NCI-H446 (cell line): Measurements from ENCODE around the gene CACNA1A.
"Not testable (repeated sequence)": the region's sequence is repeated elsewhere in the genome, so short reads cannot be mapped to it uniquely, and the experiment has no call there.

Source experiments
- DNase-seq, 2 experiments: peaks; one replicate each; lab custom pipeline; 2025; lab: John Stamatoyannopoulos, UW

The CACNA1A gene

DNA sequence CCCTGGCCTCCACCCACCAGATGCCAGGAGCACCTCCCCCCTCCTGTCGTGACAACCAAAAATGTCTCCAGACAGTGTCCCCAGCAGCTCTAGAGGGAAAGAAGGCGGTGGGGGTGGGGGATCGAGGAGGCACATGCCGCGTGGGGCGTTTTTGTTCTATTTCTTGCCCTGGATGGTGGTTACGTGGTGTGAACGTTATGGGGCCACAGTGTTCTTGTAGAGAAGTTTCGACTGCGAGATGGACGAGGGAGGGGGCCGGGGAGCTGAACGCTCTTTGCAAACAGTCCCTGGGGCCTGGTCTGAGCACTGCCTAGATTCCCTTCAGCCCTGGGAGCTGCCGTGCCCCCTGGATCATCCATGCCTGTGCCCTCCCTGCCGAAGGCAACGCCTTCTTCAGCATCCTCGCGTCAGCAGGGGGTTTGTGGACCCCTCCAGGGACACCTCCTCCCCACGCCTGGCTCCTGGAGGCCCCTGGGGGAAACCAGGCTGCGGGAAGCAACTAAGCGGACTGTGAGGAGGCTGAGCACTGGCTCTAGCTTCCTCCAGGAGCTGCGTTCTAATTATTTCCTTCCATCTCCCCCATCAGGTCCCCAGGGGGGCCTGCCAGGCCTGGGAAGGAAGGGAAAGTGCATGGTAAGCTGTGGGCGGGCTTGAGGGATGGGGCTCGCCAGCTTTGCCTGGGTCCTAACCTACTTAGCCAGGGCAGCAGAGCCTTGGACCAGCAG lies 224.6 kb downstream of the CACNA1A start:
- no peak for DNase-seq

DNA sequence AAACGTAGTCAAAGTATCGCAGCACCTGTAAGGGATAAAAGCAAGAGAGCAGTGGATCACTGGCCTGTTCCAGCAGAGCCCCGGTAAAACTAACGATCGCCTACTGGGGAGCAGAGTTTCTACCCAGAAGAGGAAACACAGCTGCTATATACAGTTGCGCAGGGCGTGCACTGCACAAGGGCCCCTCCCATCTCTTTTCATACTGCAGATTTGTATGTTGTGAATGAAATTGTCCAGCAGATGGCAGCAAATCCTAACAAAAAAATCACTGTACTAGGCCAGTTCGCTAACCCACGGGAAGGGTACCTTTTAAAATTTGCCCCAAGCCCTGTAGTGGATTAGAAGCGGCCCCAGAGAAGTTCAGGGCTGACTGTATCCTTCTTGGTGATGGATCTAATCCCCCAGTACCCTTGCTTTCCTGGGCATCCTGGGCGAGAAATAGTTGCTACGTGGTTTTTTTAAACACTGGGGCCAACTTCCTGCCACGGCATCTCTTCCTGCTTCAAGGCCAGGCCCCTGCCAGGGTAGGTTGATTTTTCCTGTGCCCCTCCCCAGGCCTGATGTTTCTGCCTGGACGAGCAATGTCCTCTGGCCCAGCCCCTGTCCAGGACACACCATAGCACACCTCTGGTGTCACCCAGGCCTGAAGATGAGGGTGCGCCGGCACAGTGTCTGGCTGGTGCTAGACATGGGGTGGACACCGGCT lies 229.0 kb downstream of the CACNA1A start:
- peak; percentile 53 to 83 for DNase-seq

DNA sequence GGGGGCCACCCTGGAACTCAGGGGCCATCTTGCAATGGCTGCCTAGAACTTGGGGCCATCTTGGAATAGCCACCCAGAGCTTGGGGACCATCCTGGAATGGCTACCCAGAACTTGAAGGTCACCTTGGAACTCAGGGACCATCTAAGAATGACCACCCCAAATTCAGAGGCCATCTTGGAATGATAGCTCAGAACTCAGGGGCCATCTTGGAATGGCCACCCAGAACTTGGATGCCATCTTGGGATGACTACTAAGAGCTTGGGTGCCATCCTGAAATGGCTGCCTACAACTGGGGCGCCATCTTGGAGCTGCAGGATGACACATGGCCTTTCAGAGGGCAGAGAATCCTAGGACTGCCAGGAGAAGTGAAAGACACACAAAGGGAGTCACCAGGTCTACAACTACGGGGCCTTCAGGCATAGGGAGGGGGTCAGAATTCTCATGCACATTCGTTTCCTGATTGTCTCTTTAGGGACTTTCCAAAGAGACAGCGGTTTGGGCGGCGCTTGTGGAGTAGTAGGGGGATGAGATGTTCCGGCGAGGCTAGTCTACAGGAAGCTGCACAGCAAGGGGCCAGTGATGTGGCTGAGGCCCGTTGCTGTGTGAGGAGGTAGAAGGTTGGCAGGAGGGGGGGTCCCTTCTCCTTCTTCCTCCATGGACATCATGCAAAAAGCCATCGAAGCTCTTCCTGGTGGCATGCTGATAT lies 231.1 kb downstream of the CACNA1A start:
- no peak for DNase-seq

DNA sequence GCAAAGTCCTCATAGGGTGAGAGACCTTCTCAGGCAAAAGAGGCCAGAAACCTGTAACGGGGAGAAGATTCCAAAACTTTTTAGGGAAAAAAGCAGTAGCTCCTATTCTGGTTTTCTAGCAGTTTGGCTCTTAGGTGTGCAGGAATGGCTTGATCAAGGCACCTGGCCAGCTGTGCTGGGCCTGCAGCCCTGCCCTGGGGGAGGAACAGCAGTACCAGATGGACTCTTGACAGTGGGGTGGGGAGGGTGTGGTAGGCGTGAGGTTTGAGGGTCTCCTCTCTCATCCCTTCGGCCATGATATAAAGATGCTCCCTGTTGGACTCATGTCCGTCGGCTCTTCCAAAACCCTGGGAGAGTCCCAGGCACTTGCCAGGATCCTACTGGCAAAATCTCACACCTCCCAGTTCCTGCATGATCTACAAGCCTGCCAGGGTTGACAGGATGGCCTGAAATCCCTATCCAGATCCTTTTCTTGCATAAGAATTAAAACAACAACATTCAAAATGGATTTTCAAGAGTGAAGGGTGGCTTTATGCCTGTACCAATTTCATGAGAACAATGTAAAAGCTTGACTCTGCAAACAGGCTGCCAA lies 235.7 kb downstream of the CACNA1A start:
- no peak for DNase-seq

DNA sequence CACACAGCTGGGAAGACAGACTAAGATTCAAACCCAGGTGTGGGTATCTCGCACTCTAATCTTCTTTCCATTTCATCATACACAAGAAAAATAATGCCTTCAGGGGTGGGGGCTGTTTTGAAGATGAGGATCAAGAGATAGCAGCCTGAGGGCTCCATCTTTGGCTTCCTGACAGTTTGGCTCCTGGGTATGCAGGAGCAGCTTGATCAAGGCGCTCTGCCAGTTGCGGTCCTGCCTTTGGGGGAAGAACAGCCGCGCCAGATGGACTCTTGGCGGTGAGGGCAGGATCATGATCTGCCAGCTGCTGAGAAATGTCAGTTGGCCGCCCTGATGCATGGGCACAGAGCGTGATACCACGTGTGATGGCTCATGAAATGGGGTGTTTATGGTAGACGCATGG lies 236.9 kb downstream of the CACNA1A start:
- peak in 1 of 2 experiments; percentile 72 for DNase-seq

DNA sequence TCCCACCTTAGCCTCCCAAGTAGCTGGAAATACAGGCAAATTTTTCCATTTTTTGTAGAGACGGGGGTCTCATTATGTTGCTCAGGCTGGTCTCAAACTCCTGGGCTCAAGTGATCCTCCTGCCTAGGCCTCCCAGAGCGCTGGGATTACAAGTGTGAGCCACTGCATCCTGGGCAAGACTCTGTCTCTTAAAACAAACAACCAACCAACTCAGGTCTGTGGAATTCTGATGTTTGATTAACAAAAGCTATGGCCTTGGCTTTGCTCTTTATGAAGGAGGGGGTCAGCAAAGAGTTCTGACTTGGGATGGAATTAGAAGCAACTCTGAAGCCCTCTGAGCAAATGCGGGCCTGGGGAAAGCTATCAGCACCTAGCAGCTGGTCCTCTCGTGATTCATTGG lies 238.4 kb downstream of the CACNA1A start:
- DNase-seq: no peak

DNA sequence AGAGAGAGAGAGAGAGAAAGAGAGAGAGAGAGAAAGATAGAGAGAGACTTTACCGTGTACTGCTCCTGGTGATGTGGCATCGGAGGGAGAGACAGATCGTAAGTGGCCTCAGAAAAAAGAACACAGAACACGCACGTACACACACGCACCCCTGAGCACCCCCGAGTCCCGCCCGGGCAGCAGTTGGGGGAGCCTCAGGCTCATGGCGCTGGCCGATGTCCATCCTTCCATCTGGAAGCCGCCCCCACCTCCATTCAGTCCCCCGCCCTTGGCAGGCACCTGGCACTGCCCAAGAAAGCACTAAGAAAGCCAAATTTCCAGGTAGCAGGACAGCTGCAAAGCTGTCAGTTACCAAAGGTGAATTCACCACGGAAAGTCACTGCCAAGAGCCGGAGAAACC lies 239.1 kb downstream of the CACNA1A start:
- DNase-seq: no peak

DNA sequence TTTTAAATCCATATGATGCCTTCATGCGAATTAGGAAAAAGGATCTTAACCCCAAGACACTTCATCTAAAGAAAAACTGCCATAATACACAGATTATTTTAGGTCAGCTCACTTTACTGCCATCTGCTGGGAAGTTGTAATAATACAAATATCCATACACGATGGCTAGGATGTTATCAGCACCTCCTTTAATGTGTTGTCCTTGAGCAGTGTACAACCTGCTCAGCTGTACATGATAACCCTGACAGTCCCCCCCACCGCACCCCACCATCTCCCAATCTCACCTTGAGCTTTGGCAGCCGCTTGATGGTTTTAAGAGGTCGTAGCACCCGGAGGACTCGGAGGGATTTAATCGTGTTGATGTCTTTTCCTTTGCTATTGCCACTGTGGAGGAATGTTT lies 243.8 kb downstream of the CACNA1A start:
- DNase-seq: peak; percentile 14 to 72

DNA sequence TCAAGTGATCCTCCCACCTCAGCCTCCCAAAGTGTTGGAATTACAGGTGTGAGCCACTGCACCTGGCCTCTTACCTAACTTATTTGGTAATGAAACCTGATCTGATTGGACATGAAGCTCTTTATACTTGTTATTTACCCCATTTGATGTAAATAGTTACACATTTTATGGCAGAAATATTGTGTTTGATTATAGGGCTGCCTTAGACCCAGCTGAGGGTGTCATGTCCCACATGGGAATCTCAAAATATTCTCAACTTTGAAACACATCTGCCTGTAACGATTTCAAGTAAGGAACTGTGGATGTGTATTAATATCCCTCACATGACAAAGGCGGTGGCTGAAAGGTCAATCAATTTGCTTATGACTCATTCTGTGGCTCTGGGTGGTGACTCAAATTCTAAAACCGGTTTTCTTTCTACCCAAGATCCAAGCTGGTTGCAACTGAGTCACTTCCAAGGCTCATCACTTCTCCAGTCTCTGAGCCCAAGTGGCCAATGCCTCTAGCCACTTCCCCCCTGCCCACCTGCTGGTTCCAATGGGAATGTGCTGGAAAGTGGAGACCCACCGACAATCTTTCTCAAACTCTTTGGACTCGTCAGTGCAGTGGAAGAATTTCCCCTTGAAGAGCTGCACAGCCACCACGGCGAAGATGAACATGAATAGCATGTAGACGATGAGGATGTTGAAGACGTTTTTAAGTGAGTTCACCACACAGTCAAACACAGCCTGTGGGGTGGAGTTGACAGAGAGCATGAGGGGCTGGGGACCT lies 245.2 kb downstream of the CACNA1A start:
- DNase-seq: no peak

DNA sequence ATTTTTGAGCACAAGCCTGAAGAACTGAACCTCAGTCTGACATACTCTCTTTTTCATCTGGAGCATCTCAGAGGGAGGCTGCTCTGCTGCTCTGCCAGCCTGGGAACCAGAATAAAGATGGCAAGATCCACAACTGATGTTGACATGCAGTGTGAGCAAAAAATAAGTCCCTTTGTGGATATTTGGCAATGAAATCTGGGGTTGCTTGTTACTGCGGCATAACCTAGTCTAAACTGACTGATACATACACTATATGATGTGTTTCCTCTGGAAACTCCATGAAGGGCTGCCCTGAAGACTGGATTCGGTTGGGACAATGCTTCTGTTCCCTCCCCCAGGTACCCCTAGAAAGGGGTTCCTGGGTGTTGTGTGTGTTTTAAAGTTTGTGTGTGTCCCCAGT lies 249.4 kb downstream of the CACNA1A start:
- DNase-seq: no peak

DNA sequence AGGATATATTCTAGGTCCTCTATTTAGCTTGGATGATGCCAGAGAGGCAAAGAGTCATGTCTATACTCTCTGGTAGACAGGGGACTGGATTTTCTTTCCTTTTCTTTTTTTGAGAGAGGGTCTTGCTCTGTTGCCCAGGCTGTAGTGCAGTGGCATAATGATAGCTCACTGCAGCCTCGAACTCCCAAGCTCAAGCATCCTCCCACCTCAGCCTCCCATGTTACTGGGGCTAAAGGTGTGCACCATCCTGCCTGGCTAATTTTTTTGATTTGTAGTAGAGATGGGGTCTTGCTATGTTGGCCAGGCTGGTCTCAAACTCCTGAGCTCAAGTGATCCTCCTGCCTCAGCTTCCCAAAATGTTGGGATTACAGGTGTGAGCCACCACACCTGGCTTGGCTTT lies 249.9 kb downstream of the CACNA1A start:
- DNase-seq: not testable (repeated sequence)

DNA sequence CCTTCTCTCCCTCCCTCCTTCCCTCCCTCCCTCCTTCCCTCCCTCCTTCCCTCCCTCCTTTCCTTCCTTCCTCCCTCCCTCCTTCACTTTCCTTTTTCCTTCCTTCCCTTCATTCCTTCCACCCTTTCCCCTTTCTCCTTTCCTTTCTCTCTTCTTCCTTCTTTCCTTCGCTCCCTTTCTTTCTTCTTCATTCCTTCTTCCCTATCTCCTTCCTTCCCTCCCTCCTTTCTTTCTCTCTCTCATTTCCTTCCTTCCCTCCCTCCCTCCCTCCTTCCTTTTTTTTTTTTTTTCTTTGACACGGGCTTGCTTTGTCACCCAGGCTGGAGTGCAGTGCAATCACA lies 250.6 kb downstream of the CACNA1A start:
- no peak for DNase-seq

DNA sequence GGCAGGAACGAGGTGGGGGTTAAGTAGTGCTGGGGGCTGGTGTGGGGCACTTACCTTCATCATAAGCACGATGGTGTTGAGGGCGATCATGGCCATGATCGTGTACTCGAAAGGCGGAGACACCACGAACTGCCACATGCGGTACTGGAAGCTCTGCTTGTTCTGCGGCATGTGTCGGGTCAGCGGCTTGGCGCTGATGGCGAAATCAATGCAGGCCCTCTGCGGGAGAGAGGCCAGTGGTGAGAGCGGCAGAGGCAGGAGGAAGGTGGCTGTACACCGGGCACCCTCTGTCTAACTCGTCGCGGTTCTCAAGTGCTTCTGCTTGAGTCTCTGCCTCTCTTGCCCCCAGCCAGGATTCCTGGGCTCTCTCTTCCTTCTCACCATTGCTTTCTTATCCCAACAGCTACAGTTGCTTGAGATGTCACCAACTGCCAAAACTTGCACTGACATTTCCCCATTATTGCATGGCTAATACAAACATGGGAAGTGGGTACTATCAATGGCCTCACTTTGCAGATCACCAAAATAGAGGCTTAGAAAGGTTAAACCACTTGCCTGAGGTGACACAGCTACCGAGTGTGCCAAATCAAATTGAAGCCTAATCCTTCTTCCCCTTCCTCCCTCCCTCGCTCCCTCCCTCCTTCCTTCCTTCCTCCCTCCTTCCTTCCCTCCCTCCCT lies 251.1 kb downstream of the CACNA1A start:
- no peak for DNase-seq

DNA sequence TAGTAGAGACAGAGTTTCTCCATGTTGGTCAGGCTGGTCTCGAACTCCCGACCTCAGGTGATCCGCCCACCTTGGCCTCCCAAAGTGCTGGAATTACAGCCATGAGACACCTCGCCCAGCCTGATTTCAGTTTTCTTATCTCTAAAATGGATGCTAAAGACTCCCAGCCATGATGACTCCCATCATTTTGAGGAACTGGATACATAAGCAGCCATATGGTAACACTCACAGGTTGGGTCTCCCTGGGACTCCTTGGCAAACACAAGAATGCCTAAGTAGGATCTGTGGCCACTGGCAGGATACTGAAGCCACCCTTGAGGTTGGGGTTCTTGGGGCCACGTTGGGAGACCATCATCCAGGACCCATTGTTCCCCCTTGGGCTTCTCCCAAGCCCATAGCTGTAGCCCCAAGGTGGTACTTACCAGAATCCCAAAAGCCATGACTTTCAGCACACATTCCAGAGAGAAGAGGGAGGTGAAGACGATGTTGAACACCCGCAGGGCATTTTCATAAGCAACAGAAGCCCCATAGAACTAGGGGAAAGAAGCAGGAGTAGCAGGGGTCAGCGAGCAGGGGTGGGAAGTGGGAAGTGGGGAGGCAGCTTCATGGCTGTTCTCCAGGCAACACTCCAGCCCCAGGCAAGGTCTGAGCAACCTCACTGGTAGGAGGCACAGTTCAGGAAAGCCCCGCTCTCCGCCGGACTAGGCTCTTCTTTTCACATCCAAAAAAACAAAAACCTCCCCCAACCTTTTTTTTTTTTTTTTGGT lies 253.5 kb downstream of the CACNA1A start:
- DNase-seq: no peak

DNA sequence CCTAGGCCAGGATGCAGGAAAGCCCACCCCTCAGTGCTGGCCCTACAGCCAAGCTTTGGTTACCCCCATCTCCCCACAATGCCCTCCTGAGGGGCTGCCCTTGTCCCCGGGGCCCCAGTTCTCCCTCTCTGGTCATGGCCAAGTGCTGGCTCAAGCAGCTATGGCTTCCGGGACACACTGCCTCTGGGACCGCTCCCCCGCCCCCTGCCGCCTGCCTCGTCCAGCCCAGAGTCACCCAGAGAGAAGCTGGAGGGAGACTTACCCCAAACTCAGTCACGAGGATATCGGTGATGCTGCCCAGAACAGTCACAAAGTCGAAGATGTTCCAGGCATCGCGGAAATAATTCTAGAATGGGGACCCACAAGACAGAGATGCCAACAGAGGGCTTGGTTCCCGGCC lies 261.4 kb downstream of the CACNA1A start:
- DNase-seq: no peak

DNA sequence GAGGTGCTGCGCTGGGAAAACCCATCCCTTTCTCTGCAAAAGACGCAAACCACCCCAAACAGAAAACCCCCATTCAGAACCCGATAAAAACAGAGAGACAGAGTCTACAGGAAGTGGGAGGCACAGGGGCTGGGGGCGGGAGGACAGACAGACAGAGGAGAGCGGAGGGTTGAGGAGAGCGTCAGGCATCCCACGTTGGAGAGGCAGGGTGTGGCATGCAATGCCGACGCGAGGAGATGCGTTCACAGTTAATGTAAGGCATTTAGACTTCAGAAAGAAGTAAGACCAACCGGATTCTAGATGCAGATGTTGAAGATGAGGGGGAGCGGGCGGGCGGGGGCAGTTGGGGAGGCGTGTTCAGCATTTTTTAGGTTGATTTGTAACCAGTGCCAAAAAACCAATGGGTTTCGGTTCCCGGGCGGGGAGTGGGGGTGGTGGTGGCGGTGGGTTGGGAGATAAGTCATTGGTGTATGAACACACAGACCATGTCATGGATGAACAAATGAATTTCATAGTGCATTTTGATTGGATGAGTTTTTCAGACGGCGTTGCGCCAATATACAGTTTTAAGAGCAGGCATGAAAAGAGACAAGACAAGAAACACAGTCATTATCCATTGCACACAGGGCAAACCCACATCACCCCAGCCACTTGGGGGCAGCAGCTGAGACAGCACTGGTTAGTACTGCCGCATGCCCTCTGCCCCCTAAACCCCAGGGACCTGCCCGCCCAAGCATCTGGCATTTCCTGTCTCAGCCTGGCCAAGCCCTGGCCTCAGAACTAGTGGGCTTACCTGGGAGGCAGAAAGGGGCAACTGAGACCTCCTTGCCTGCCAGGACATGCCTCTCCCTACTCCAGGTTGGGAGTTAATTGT lies 264.8 kb downstream of the CACNA1A start:
- DNase-seq: no peak

DNA sequence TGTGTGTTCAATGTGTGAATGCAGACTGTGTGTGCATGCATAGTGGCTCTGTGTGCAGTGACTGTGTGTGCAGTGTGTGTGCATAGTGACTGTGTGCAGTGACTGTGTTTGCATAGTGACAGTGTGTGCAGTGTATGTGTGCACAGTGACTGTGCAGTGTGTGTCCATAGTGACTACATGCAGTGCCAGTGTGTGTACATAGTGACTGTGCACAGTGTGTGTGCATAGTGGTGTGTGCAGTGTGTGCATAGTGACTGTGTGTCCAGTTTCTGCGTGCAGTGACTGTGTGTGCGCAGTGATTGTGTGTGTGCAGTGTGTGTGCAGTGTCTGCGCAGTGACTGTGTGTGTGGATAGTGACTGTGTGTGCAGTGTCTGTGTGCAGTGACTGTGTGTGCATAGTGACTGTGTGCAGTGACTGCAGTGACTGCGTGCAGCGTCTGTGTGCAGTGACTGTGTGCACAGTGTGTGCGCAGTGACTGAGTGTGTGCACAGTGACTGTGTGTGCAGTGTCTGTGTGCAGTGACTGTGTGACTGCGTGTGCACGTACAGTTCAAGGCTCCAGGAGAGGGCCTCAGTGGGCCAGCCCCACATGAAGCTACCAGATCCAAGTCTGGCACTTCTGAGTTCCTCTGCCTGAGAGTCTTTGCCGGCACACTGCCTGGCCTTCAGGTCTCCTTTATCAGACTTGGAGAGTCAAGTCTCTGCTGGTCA lies 265.8 kb downstream of the CACNA1A start:
- no peak for DNase-seq

DNA sequence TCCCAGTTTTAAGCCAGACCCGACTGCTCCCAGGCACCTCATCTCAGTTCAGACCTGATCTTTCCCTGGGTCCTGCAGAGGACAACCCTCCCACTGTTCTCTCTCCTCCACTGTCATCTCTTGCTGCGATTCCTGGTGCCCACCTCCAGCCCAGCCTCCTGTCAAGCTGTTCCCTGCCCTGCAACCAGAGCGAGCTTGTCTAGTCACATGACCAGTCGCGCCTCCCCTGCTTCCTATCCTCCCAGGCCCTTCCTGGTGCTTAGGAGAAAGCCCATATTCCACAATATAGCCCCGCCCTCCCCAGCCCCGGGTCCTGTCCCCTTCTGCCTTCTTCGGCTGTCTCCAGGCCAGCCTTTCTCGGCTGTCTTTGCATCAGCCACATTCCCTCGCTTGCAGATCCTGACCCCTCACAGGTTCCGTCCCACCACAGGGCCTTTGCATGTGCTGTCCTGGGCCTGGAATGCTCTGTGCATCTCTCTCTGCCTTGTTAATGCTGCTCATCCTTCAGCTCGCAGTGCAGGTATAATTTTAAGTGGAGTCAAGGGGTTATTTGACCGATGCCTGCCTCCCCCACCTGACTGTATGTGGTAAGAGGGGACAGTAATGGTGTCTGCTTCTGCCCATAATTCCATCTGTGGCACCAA lies 267.3 kb downstream of the CACNA1A start:
- DNase-seq: no peak

DNA sequence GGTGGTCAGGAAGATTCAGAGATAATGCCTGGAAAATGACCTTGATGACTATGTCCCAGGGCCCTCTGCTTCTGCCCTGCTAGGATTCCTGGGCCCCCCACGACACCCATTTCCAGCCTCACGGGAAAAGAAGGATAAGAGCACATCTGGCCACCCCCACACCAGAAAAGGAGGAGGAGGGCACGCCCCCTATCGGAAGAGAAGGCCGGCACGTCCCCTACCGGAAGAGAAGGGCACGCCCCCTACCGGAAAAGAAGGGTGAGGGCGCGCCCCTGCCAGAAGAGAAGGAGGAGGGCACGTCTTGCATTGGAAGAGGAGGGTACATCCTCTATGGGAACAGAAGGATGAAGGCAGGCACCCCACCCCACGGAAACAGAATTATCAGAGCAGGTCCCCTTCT lies 271.8 kb downstream of the CACNA1A start:
- DNase-seq: no peak
